ENCODE measurements around the gene LASP1NB.

The LASP1NB gene

DNA sequence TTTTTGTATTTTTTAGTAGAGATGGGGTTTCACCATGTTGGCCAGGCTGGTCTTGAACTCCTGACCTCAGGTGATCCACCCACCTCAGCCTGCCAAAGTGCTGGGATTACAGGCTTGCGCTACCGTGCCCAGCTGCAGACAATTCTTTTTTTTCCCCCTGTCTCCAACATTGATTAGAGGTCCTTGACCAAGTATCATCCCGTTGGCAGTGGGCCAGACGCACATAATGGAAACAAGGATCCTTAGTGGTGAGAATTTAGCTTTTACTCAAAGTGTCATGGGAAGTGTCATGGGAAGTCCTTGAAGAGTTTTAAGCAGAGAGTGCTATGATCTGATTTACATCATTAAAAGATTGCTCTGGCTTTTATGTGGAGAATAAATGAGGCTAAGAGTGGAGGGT lies 43.9 kb downstream of the LASP1NB start:
- H3K9ac ChIP-seq (ENCODE audit: low read depth, low read length) = no peak overlapping the region
- no TSS peak for BruUV-seq (replicated peaks)
- TF ChIP-seq, protein P1, sequence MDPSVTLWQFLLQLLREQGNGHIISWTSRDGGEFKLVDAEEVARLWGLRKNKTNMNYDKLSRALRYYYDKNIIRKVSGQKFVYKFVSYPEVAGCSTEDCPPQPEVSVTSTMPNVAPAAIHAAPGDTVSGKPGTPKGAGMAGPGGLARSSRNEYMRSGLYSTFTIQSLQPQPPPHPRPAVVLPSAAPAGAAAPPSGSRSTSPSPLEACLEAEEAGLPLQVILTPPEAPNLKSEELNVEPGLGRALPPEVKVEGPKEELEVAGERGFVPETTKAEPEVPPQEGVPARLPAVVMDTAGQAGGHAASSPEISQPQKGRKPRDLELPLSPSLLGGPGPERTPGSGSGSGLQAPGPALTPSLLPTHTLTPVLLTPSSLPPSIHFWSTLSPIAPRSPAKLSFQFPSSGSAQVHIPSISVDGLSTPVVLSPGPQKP (IDR thresholded peaks at IDR 0.05; ENCODE audit: borderline replicate concordance, low read depth, low read length) = no peak
- TF ChIP-seq, protein P2, sequence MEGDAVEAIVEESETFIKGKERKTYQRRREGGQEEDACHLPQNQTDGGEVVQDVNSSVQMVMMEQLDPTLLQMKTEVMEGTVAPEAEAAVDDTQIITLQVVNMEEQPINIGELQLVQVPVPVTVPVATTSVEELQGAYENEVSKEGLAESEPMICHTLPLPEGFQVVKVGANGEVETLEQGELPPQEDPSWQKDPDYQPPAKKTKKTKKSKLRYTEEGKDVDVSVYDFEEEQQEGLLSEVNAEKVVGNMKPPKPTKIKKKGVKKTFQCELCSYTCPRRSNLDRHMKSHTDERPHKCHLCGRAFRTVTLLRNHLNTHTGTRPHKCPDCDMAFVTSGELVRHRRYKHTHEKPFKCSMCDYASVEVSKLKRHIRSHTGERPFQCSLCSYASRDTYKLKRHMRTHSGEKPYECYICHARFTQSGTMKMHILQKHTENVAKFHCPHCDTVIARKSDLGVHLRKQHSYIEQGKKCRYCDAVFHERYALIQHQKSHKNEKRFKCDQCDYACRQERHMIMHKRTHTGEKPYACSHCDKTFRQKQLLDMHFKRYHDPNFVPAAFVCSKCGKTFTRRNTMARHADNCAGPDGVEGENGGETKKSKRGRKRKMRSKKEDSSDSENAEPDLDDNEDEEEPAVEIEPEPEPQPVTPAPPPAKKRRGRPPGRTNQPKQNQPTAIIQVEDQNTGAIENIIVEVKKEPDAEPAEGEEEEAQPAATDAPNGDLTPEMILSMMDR (conservative IDR thresholded peaks at IDR 0.05; ENCODE audit: low read depth, low read length) = no peak
- TF ChIP-seq MXI1 (IDR thresholded peaks at IDR 0.05; ENCODE audit: borderline replicate concordance, low read depth, low read length) (no peak), CHD1 (IDR thresholded peaks at IDR 0.05; ENCODE audit: low read depth, low read length) (no peak), MAFK (IDR thresholded peaks at IDR 0.05; ENCODE audit: low read depth, low read length) (no peak), POLR2A (IDR thresholded peaks at IDR 0.05; ENCODE audit: low read depth, low read length) (no peak), CEBPB (IDR thresholded peaks at IDR 0.05; ENCODE audit: low read depth, low read length) (no peak), MAZ (IDR thresholded peaks at IDR 0.05; ENCODE audit: borderline replicate concordance, low read depth, low read length) (no peak), NFE2L2 (IDR thresholded peaks at IDR 0.05; ENCODE audit: low read depth, low read length) (no peak), RCOR1 (IDR thresholded peaks at IDR 0.05; ENCODE audit: insufficient replicate concordance, low read length) (no peak), SMC3 (IDR thresholded peaks at IDR 0.05; ENCODE audit: low read depth, low read length) (no peak), FOS (IDR thresholded peaks at IDR 0.05; ENCODE audit: low read depth, low read length) (no peak), RFX5 (IDR thresholded peaks at IDR 0.05; ENCODE audit: low read depth, low read length) (no peak), RAD21 (IDR thresholded peaks at IDR 0.05; ENCODE audit: low read length) (no peak), BHLHE40 (IDR thresholded peaks at IDR 0.05; ENCODE audit: low read depth, low read length) (no peak)
- TF ChIP-seq, protein P3, sequence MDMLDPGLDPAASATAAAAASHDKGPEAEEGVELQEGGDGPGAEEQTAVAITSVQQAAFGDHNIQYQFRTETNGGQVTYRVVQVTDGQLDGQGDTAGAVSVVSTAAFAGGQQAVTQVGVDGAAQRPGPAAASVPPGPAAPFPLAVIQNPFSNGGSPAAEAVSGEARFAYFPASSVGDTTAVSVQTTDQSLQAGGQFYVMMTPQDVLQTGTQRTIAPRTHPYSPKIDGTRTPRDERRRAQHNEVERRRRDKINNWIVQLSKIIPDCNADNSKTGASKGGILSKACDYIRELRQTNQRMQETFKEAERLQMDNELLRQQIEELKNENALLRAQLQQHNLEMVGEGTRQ (IDR thresholded peaks at IDR 0.05; ENCODE audit: low read depth, low read length) = no peak
- H2BK5ac ChIP-seq (ENCODE audit: low read depth, low read length, poor library complexity, severe bottlenecking) = no peak overlapping the region
- ChIA-PET CTCF (no interaction called here), POLR2A (ENCODE audit: unreplicated experiment) (no interaction called here)
- DNase-seq (no peak), ATAC-seq (ENCODE audit: low read depth) (no peak)
- H3K79me1 ChIP-seq (ENCODE audit: low read depth in 1 of 2, low read length in 2 of 2) = no peaks in the 10 kb centered on the region
- no peak overlapping the region for H4K8ac ChIP-seq (ENCODE audit: low read depth in 2 of 2, low read length in 2 of 2)
- H2BK120ac ChIP-seq (ENCODE audit: low read depth, low read length) = no peak overlapping the region
- dilution Hi-C loops (cut with HindIII; ENCODE audit: low sequenced_read_pairs, unreplicated experiment) (no loop called here), in situ Hi-C loops (cut with MboI; ENCODE audit: low sequenced_read_pairs) (no loop called here), intact Hi-C loops (cut with micrococcal nuclease) (no loop called here)
- peaks cover 6% of the 10 kb centered on the region; the same call in 1 of the 2 replicates for H3K9me1 ChIP-seq (ENCODE audit: insufficient read depth, low read length)
- H2AK9ac ChIP-seq (replicated peaks; ENCODE audit: low read depth, low read length, poor library complexity) = no peak overlapping the region
- H3K36me3 ChIP-seq (ENCODE audit: control insufficient read depth, insufficient read depth, low read length) = no peaks in the 10 kb centered on the region
- H3K4me1 ChIP-seq (ENCODE audit: control insufficient read depth, insufficient read depth, low read length) = no peaks in the 10 kb centered on the region; the same call in 1 of the 2 replicates
- no peak overlapping the region for H3K4me3 ChIP-seq (ENCODE audit: insufficient read depth, low read depth, low read length)
- H3K18ac ChIP-seq (ENCODE audit: low read depth, low read length) = no peak overlapping the region
- H4K20me1 ChIP-seq (ENCODE audit: insufficient read depth, low read length) = no peaks in the 10 kb centered on the region
- no peak overlapping the region for H2BK20ac ChIP-seq (ENCODE audit: low read depth, low read length)
- 80% methylated on average over 2 of the region's 4 CpGs; no CpG with 5 or more reads in 1 of the 2 experiments for WGBS, 2 experiments (ENCODE audit: extremely low coverage in 2 of 2, insufficient read length in 1 of 2)
- H3K23ac ChIP-seq (ENCODE audit: low read depth, low read length) = no peak overlapping the region
- no peaks in the 10 kb centered on the region for H3K27me3 ChIP-seq (ENCODE audit: control insufficient read depth, insufficient read depth, low read length)
- no peak overlapping the region for H3K14ac ChIP-seq (replicated peaks; ENCODE audit: low read depth, low read length)
- H2AK5ac ChIP-seq (ENCODE audit: low read depth, low read length) = no peak overlapping the region
- H4K5ac ChIP-seq (ENCODE audit: low read depth, low read length) = no peak overlapping the region
- no peak overlapping the region for H3K27ac ChIP-seq (ENCODE audit: insufficient read depth, low read length)
- no peak overlapping the region for H4K91ac ChIP-seq (ENCODE audit: insufficient read depth, low read depth, low read length)
- H2AFZ ChIP-seq (replicated peaks; ENCODE audit: low read length, poor library complexity) = no peak overlapping the region
- no peak overlapping the region for H3K4me2 ChIP-seq (ENCODE audit: low read depth, low read length)
- H3K56ac ChIP-seq (ENCODE audit: extremely low read depth, insufficient read depth, low read length) = no peak overlapping the region
- no peaks in the 10 kb centered on the region for H3K9me3 ChIP-seq (ENCODE audit: control insufficient read depth, insufficient read depth, low read length)
- H3K4ac ChIP-seq (ENCODE audit: low read depth, low read length) = no peak overlapping the region
- H2BK15ac ChIP-seq (ENCODE audit: low read depth, low read length) = no peak overlapping the region; the same call in 2 of the 3 replicates

Measured in IMR-90 (cell line).